GM12874 (cell line): ENCODE measurements around the gene RPA1.

ENCODE experiments used
- CTCF ChIP-seq: IDR thresholded peaks from 2 replicates; pipeline ENCODE4 v1.5.1; 2011; ENCODE audit warnings: low read depth, mild to moderate bottlenecking, control low read depth, low read length, moderate library complexity; ENCODE audit not compliant: insufficient read depth

Gene RPA1

GRCh38 chr17:1941272-1942065 lies 111.7 kb downstream of the RPA1 start:
- TF ChIP-seq CTCF = no peak

- no peak for TF ChIP-seq CTCF
Measured at GRCh38 chr17:1942066-1942365, 112.2 kb downstream of the RPA1 start.

DNA sequence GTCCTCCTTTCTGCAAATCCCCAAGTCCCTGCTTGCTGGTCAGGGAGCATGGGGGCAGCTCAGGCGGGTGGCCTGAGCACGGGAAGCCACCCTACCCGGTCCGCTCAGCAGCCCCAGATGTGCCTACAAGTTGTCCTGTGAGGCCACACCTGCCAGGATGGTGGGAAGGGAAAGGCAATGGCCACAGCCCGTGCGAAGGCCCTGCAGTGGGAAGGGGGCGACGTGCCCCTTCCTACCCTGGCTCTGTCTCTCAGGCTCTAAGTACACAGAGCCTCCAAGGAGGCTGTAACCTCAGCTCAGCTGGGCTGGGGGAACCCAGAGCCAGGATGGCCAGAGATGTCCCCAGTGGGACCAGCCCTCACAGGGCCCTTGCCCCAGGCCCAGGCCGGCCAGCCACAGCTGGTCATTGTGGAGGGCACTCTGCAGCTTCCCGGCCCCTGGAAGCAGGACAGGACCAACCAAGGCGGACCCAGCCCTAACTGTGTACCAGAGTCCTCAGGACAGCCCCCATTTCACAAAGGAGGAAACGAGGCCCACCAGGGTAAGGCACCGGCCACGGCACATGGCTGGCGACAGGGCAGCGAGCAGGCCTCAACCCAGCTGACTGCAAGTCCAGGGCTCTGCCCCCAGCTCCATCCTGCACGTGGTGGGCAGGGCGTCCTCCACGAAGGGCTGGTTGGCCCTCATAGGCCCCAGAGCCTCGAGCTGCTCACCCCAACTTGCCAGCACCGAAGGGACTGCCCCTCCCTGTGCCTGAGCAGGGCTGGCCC lies 113.0 kb downstream of the RPA1 start:
- no peak for TF ChIP-seq CTCF

DNA sequence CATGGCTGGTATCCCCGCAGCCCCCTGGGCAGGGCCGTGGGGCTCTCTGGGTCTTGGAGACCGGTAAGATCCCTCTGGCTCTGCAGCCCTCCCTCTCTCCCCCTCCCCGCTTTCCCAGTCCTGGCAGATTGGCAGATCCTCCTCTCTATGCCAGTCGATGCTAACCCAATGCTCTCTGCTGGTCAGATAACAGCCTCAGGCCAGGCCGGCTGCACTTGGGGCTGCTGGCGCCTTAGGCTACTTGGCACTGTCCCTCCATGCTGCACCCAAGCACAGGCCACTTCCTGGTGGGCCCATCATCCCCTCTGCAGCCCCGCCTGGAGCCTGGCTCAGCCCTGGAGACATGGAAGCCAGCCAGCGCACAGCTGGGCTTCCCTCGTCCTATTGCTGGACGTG lies 113.6 kb downstream of the RPA1 start:
- no peak for TF ChIP-seq CTCF

DNA sequence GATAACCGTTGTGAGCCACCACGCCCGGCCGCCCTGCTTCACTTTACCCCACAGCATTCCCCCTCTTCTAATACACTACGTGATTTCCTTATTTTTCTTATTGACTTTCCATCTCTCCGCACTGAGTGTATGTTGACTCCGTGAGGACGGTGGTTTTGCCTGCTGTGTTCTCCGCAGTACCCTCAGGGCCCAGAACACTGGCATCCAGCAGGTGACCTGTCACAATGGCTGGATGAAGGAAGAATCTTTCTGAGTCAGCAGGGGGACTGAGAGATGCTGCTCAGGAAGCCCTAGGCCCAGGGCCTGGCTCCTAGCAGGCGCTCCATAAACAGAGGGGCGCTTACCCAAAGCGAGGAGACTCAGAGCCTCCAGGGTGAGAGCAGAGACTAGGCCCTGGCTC lies 115.8 kb downstream of the RPA1 start:
- TF ChIP-seq CTCF = no peak

GRCh38 chr17:1946021-1946932 lies 116.5 kb downstream of the RPA1 start:
- no peak for TF ChIP-seq CTCF

DNA sequence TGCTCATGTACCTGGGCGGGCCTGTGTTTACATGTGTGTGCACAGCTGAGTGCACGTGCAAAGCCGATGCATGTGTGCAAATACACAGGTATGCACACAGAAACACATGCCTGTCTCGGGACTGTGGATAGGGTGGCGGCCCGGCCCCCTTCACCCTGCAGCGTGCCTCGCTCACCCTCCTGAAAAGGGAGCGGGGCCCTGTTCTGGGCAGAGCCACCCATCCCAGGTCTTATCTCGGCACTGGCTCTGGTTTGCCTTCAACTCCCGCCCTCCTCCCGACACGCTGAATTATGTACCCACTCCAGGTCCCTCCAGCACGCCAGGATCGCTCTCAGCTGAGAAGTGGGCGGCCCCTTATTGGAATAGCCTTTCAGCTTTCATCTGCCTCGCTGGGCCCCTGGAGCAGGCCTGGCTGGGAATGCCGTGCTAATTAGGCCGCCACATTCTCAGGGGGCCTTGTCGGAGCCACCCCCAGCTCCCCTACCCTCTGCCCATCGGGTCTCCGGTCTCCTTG lies 117.5 kb downstream of the RPA1 start:
- TF ChIP-seq CTCF = no peak
